NCI-H2227 (cell line): ENCODE data around the gene CCDC144A.
"Not testable (repeated sequence)": the region's sequence is repeated elsewhere in the genome, so short reads cannot be mapped to it uniquely, and the experiment has no call there.

Source experiments
- DNase-seq: peaks from one replicate; lab custom pipeline; 2025; ENCODE audit not compliant: unreplicated experiment; lab: John Stamatoyannopoulos, UW

The CCDC144A gene

DNA sequence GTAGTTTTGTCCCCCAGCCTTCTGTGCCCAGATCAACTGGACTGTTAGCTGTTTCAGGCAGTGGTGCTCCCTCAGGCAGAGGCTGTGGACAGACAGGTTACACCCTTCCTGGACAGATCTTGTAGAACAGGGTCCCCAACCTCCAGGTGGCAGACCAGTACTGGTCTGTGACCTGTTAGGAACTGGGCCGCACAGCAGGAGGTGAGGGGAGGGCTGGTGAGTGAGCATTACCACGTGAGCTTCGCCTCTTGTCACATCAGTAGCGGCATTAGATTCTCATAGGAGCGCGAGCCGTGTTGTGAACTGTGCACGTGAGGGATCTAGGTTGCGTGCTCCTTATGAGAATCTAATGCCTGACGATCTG lies 61.9 kb downstream of the CCDC144A start:
- DNase-seq = not testable (repeated sequence)

DNA sequence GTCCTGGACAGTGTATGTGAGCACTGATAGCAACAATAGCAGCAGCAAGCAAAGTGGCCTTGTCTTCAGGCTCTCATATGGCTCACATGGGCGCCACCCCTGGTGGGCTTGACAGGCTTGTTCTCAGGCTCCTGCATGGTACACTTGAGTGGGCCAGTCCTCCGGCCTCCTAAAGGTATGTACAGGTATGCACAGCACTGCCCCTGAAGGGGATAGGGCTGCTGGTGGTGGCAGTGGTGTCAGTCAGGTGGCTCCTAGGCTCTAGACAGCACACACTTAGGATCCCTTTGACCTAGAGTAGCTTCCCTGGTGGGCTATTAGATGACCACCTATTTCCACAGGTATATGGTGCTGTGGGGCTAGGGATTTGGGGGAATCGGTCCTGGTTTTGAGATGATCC lies 67.5 kb downstream of the CCDC144A start:
- not testable (repeated sequence) for DNase-seq

GRCh38 chr17:16758177-16758576 lies 68.1 kb downstream of the CCDC144A start:
- not testable (repeated sequence) for DNase-seq

- not testable (repeated sequence) for DNase-seq
Measured at GRCh38 chr17:16768290-16769175, 78.5 kb downstream of the CCDC144A start.

DNA sequence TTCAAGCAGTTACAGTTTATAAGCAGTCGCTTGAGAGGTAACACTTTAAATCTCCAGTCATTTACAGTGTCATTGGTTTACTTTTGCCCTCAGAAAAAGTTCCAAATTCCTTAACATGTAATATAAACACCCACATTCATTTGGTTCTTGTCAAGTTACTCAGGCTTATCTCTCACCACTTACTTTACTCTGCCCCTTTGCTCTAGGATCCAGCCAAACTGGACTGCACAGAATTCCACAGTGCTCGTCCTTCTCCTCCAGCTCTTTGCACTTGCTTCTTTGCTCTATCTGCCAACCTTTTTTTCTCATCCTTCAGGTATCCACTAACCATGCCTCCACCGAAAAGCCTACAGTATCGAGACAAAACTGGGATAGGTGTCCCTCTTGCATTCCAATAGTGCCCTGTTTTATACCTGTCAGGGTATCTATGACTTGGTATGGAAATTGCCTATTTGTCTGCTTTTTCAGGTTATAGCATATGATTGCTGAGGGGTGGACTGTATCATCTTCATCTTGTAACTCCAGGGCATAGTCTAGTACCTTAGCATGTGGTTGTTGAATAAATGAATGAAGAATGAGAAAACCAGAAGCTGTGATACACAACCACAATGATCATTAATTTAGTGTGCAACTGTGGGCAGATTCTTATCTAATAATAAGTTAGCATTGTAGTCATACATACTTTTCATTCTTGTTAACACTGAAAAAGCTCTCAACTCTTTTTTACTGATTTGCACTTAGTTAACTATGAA lies 82.5 kb downstream of the CCDC144A start:
- not testable (repeated sequence) for DNase-seq

DNA sequence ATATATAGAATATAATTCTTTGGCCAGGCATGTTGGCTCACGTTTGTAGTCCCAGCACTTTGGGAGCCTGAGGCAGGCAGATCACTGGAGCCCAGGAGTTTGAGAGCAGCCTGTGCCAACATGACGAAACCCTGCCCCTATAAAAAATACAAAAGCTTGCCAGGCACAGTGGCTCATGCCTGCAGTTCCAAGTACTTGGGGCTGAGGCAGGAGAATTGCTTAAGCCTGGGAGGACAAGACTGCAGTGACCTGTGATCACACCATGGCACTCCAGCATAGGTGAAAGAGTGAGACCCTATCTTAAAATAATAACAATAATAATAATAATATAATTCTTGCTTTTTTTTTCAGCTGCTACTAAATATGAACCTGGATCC lies 83.1 kb downstream of the CCDC144A start:
- not testable (repeated sequence) for DNase-seq

GRCh38 chr17:16787851-16788250 lies 97.8 kb downstream of the CCDC144A start:
- not testable (repeated sequence) for DNase-seq

GRCh38 chr17:16788889-16789536 lies 99.0 kb downstream of the CCDC144A start:
- not testable (repeated sequence) for DNase-seq

DNA sequence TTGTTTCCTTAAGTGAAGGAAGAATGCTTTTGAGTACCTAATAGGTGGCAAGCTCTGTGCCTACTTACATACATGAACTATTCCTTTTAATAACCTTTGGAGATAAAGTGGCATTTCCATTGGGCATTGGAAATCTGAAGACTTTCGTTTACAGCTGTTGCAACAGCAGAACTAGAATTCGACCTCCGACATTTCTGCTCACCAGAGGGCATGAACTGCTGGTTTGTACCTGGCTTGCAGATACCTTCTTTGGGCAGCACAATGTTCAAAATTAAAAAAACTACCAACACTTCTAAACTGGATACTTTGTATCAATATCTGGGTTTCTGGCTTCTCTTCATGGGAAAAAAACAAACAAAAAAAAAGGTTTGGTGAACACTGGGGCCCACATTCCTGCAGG lies 99.6 kb downstream of the CCDC144A start:
- not testable (repeated sequence) for DNase-seq

GRCh38 chr17:16790313-16790871 lies 100.4 kb downstream of the CCDC144A start:
- not testable (repeated sequence) for DNase-seq

DNA sequence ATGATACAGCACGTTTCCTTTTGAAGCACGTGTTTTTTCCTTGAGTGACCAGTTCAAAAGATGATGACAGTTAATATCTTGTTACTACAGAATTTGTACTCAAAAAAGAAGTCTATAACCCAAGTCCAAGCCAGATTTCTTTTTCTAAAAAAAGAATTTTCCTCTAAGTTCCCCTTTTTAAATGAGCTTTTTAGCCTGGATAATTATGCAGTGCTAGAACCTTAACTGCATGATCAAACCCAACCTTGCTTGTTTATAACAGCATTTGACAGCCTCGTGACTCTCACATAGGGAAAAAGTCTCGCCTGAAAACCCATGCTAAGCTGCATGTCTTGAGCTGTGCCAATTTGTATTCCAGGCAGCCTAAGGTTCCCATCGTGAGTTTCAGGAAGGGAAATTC lies 104.2 kb downstream of the CCDC144A start:
- DNase-seq = not testable (repeated sequence)

DNA sequence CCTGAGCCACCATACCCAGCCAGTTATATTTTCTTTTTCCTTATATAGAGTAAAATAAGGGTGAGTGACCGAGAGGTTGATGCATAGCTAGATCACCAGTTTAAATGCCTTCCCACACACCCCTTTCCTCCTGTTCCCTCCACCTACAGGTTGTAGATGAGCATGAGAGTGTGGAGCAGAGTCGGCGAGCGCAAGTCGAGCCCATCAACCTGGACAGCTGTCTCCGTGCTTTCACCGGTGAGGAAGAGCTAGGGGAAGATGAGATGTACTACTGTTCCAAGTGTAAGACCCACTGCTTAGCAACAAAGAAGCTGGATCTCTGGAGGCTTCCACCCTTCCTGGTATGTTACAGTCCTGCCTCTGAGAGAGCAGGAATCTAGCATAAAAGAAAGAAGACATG lies 105.9 kb downstream of the CCDC144A start:
- DNase-seq = not testable (repeated sequence)

DNA sequence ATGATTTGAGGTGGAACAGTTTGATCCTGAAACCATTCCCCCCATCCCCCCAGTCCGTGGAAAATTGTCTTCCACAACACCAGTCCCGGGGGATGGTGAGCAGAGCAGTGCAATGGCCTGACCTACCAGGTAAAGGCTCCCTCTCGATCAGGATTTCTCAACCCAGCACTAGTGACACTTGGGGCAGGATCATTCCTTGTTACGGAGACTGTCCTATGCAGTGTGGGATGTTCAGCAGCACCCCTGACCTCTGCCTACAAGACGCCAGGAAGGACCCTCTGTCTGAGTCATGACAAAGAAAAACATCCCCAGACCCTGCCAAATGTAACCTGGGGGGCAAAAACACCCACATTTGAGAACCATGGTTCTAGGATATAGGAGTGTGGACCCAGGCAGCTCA lies 114.8 kb downstream of the CCDC144A start:
- not testable (repeated sequence) for DNase-seq

DNA sequence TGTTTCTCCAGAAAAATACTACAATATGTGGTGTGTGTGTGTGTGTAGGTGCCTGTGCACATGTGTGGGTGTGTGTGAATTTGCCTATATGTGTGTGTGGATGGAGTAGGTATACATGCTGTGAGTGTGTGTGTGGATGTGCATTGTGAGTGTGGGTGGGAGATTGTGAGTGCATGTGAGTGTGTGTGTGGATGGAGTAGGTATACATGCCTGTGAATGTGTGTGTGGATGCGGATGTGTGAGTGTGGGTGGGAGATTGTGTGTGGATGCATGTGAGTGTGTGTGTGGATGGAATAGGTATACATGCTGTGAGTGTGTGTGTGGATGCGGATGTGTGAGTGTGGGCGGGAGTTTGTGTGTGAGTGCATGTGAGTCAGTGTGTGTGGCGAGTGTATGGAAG lies 116.6 kb downstream of the CCDC144A start:
- DNase-seq = not testable (repeated sequence)

DNA sequence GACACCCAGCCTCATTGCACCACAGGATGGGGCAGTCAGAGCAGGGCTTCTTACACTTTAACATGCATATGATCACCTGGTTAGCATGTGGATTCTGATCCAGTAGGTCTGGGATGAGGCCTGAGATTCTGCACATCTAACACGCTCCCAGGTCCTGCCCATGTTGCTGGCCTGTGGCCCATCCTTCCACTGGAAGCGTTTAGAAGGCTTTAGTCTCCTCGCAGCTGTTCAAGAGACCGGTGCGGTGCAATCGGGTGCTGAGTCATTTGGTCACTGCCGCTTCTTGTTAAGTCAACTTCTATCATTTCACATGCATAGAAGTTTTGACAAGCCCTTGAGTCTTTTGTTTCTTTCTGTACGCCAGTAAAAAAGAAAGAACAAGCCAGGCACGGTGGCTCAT lies 117.6 kb downstream of the CCDC144A start:
- DNase-seq = not testable (repeated sequence)

DNA sequence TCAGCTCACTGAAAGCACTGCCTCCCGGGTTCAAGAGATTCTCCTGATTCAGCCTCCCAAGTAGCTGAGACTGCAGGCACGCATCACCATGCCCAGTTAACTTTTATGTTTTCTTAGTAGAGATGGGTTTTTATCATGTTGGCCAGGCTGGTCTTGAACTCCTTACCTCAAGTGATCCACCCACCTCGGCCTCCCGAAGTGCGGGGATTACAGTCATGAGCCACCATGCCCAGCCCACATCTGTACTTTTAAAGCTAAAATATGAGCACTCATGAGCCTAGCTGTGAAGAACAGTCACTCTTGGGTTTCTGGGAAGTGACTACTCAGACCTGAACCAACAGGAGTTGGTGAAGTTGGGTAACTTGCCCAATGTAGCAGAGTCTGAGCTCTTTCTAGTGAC lies 120.2 kb downstream of the CCDC144A start:
- not testable (repeated sequence) for DNase-seq

DNA sequence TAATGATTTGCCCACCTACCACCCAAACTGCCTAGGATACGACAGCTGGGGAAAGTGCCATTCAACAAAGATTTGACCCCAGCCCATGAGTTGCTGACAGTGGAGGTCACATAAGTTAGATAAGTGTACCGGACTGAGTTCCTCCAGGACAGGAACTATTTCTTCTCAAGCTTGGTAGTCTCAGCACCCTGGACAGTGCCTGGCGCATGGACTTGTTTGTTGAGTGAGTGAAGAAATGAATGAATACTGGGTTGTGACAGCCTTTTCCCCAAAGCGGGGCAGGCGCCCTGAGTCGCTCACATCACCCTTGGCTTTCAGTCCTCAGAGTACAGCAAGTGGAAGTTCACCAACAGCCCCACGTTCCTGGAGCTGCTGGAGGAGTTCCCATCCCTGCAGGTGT lies 122.1 kb downstream of the CCDC144A start:
- not testable (repeated sequence) for DNase-seq

DNA sequence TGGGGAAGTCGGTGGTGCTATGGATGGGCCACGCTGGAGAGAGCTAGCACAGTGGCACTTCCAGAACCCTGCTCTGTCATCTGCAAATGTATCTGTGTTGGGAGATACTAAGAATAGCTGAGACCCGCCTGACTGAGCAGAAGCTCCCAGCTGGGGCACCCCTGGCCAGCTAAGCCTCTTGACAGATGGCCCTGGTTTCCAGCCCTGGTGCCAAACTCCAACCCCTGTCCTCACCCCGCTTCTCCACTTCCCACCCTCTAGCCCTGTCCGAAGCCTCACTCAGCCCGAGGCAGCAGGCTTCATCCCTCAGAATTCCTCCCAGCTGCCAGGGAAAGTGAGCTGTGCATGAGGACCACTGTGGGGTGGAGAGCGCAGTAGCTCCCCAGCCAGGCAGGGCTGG lies 124.4 kb downstream of the CCDC144A start:
- DNase-seq = no peak

GRCh38 chr17:16817201-16817600 lies 127.2 kb downstream of the CCDC144A start:
- no peak for DNase-seq

DNA sequence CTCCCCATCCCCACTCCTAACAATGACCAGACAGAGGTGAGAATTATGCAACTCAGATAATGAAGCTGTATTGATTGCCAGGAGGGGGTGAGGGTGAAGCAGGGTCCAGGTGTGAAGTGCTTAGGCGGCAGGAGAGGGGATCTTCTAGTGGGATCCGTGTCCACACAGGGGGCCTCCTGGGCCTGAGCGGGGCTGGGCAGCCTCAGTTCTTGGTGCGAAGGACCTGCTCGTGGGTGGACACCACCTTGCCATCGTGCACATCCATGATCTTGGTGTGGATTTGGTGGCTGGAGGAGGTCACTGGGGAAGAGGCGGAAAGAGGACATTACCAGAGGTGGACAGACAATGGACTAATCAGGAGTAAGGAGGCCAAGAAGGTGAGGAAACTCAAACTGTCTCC lies 127.9 kb downstream of the CCDC144A start:
- not testable (repeated sequence) for DNase-seq

GRCh38 chr17:16818340-16818739 lies 128.3 kb downstream of the CCDC144A start:
- no peak for DNase-seq
